Gastroesophageal sphincter (tissue), 3 donors: ENCODE measurements around the gene C17orf67.

Experiments used
- EP300 ChIP-seq: sonication (generic); formaldehyde crosslinking; IDR thresholded peaks from one replicate; pipeline ENCODE4 v1.6.1; 2017; ENCODE audit warnings: antibody characterized with exemption, mild to moderate bottlenecking
- POLR2A ChIP-seq, 2 donors: fragments of 450-650 bp; IDR thresholded peaks; one replicate each; pipeline ENCODE4 v1.6.1; 2017; ENCODE audit warnings: antibody characterized with exemption in 2 of 2, mild to moderate bottlenecking in 2 of 2, moderate library complexity in 1 of 2
- POLR2AphosphoS5 ChIP-seq: sonication (generic); formaldehyde crosslinking; IDR thresholded peaks from one replicate; pipeline ENCODE4 v1.6.1; 2017; ENCODE audit warnings: antibody characterized with exemption
- TF ChIP-seq, protein P1 (sequence below), 4 experiments: fragments of 200-600 bp in 2 of 4; fragments of 450-650 bp in 2 of 4; sonication (generic) in 1 of 4; IDR thresholded peaks; one replicate each; pipeline ENCODE4 v1.5.1; 2017 to 2019; ENCODE audit warnings: antibody characterized with exemption in 4 of 4, mild to moderate bottlenecking in 2 of 4, moderate library complexity in 2 of 4

DNA sequence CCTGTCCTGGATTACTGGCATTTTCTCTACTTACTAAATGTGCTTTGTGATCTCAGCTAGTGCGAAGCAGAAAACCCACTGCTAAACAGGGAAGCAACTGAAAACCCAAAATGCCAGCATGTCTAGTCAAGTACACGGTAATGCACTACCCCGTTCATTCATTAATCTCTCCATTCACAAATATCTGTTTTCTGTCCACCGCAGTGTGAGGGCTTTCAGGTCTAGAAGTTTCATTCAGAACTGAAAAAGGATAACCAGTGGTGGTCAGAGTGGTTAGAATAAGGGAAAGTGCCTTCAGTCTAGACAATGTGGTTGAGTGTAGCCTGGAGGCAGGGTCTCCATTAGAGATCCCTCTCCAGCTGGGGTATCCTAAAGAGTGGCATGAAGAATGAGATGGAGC is 68.3 kb downstream of the C17orf67 start:
- TF ChIP-seq POLR2AphosphoS5 (no peak), POLR2A (IDR thresholded peaks at IDR 0.05) (no peak), EP300 (no peak)
- TF ChIP-seq, protein P1, sequence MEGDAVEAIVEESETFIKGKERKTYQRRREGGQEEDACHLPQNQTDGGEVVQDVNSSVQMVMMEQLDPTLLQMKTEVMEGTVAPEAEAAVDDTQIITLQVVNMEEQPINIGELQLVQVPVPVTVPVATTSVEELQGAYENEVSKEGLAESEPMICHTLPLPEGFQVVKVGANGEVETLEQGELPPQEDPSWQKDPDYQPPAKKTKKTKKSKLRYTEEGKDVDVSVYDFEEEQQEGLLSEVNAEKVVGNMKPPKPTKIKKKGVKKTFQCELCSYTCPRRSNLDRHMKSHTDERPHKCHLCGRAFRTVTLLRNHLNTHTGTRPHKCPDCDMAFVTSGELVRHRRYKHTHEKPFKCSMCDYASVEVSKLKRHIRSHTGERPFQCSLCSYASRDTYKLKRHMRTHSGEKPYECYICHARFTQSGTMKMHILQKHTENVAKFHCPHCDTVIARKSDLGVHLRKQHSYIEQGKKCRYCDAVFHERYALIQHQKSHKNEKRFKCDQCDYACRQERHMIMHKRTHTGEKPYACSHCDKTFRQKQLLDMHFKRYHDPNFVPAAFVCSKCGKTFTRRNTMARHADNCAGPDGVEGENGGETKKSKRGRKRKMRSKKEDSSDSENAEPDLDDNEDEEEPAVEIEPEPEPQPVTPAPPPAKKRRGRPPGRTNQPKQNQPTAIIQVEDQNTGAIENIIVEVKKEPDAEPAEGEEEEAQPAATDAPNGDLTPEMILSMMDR (IDR thresholded peaks at IDR 0.05): no peak
